ENCODE data around the gene RBM18. TPM values are rescaled to one million over a fixed set of nuclear protein-coding genes. Genes with fewer than 3 reads are reported as not detected.

RBM18 gene
- total RNA-seq, 1 donor from 2014 or later = 16.0 TPM

DNA sequence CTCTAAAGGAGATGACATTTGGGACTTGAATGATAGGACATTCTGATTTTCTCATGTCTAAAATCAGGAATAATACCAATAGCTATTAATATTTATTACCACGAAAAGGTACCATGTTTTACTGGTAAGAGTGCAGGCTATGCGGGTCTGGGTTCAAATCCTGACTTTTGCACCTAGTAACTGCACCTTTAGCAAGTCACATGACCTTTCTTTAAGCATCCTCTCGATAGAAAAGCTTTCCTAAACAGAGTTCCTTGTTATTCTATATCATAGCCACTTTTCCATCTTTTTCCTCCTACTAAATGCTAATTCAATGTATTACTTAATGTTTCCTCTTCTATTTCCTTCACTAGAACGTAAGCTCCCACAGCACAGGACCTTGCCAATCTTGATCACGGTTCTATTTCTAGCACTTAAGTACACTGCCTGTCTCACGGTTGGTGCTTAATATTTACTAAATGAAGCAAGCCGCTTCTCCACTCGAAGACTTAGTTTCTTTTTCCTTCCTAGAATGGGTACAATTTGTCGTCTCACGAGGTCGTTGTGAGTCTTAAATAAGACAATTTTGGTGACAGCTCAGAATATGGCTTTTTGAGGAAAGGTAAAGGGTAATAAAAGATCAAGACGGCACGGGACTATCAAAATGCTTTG is 816 bp downstream of the RBM18 start:
- ATAC-seq (no peak), DNase-seq (ENCODE audit: low spot score) (no peak)
- intact Hi-C loops (cut with DNase I) = no loop called here

DNA sequence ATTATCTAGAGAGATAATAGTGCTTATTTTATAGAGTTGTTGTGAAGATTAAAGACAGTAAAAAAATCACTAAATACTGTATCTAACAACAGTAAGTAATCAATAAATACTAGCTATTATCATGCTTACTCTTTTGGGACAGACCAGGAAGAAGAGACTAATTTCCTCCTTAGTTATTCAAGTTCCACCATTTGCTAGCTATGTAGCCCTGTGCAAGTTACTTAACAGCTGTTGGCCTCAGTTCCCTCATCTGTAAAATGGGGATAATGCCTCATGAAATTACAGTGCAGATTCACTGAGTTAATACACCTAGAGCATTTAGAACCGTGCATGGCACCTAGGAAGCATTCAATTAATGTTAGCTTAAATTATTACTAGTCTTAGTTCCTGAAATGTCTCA is 2.6 kb downstream of the RBM18 start:
- intact Hi-C loops (cut with DNase I) = no loop called here
- no peak for DNase-seq (ENCODE audit: low spot score)
- ATAC-seq = no peak

DNA sequence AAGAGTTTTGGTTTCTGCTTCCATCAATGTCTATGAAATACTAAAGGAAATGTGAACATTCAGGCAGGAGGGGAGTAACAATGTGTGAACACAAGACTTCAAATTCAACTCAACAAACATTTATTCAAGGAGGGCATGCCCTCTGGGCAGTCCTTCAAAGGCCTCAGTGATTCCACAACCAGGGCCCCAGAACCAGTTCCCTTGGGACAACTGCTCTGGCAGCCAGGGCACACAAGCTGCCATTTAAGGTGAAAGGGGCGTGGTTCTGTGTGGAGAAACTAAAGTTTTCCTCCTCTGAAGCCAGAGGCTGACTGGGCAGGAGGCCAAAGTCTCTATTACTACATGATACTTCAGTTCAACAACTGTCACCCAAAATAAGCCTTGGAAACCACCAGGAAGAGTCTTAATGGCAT is 3.2 kb downstream of the RBM18 start:
- intact Hi-C loops (cut with DNase I) = no loop called here
- DNase-seq (ENCODE audit: low spot score) = peak; percentile 79
- ATAC-seq = peak; percentile 69

DNA sequence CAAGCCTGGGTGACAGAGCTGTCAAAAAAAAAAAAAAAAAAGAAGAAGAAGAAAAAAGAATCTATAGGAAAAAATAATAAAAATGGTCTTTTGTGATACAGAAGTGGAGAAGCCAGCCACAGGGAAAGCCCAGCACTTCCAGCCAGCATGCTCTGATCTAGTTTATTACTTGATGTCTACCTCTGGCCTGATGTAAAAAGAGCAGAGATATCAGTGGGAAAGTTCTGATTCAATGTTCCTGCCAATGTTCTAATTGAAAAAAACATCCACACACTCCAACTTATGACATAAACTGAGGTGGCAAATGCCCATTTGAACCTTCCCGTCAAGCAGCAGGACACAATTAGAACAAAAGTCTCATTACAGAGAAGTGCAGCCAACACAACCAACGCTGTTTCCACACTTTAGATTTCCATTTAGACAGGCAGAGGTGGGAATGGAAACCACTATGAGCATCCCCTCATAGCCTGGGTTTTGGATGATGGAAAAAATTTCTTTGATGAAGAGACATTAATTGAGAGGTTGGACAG is 5.7 kb downstream of the RBM18 start:
- intact Hi-C loops (cut with DNase I) = no loop called here
- no peak for DNase-seq (ENCODE audit: low spot score)
- ATAC-seq = no peak

DNA sequence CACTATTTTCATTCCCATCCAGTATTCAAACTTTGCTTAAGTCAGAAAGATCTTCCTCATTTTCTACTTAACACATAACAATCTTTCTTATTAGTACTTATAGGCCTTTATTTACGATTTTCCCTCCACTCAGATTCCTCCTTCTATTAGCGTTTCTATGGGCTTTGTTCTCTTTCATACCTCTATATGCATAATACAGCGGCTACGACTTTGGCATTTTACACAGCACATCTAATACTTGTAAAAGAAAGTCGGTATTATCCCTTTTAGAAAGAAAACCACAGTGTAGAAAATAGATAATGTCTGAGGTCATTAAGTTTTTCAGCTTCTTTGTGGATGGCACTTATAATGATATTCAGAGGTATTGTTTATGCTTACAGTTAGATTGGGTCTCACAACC is 8.4 kb downstream of the RBM18 start:
- no peak for ATAC-seq
- no peak for DNase-seq (ENCODE audit: low spot score)
- intact Hi-C loops (cut with DNase I) = no loop called here

DNA sequence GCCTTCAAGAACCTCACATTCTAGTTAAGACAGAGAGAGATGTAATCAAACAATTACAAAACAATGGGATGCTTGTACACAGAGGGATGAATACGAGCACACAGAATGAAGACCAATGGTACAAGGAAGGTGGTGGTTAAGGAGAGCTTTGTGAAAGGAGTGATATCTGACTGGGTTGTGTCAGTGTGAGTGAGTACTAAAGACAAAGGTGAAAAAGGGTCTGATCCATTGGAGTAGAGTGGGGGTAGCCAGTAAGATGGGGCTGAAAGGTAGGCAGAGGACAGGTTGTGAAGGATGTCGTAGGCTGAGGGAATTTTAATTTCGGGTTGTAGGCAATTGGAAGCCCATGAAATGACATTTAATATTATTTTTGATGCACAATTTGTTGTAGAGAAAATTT is 9.9 kb downstream of the RBM18 start:
- ATAC-seq (no peak), DNase-seq (ENCODE audit: low spot score) (no peak)
- intact Hi-C loops (cut with DNase I) = no loop called here

DNA sequence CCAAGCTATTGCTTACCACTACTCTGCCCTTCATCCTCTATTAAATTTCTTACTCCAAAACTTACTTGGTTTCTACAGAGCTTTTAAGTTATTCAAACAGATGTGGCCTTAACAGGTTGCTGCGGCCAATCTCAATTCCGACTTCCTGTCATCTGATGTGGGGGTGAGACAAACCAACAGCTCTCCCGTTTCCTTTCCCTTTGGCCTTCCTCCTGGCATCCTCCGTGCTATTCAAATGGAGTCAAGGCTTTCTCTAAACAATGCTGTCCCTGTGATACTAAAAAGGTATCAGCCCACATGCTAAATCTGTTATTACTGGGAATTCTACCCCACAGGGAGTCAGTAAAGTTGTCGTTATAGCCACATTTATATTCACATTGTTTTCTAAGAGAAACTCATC is 11.8 kb downstream of the RBM18 start:
- intact Hi-C loops (cut with DNase I) = no loop called here
- DNase-seq (ENCODE audit: low spot score) = no peak
- no peak for ATAC-seq

DNA sequence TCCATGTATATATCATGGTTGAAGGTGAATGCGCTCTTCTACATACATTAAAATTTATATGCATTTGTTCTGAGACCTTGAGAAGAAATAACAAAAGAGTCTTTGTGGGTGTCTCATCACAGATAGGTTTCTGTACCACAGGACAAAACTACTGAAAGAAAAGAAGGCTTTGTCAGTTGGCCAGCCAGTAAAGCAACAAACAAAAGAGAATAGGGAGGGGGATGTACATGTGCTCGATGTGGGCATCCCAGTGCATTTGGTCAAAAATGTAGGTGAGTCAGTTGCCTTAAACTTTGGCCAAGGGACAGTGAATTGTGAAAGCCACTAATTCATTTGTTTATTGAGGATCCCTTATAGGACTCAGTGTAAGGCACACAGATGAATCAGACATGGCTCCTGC is 13.3 kb downstream of the RBM18 start:
- ATAC-seq = no peak

DNA sequence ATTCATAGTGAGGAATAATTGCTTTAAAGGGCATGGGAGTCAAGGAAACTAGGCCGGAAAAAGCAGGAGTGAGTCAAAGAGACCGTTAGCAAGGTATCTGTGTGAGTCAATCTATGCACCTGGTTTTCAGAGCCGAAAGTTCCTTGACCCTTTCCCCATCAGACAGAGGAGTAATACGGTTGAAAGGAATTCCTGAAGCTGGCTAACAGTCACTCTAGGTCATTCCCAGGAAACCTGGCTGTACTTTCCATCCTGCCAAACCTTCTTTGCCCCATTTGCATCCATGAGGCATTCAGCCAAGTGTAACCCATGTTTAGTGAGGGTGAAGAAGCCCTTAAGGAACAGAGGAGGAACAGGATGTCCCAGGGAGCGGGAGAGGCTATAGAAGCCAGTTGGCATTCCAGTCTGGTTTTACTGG is 16.2 kb downstream of the RBM18 start:
- ATAC-seq (no peak), DNase-seq (ENCODE audit: low spot score) (no peak)
- intact Hi-C loops (cut with DNase I) = no loop called here

More for the DNA sequence above, 13.3 kb downstream of the RBM18 start:
- no peak for DNase-seq (ENCODE audit: low spot score)
- intact Hi-C loops (cut with DNase I) = no loop called here

DNA sequence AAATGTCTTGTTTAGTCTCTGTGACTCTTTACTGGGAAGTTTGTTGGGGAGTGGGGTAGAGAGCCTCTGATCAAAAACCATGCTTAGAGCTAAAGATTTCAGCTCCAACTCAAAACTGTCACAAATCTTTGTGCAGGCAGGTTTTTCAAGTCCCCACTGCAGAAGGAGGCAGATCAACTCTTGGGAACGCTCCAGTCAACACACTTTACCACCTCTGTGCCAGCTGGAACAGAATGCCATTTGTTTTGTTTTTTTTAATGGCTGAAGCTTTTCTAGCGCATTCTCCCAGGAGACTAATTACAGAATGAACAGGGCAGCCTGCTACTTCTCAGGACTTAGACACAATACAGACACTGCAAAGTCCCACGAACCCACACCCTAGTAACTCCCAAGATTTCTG is 18.0 kb downstream of the RBM18 start:
- ATAC-seq (no peak), DNase-seq (ENCODE audit: low spot score) (no peak)
- intact Hi-C loops (cut with DNase I) = no loop called here

DNA sequence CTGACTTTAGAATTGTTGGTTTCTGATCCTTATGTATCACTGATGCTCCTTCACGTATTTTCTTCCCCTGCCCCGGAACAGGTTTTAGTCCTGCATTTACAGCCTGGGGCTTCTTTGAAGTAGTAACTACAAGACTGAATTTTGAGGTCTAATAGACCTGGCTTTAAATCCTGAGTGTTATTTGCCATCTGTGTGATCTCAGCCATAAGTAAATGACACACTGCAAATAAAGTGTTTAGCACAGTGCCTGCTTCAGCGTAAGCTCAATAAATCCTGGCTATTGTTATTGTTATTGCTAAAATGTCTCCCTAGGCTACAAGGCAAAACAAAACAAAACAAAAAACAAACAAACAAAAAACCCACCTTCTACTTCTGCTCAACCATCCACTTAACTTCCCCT is 20.3 kb downstream of the RBM18 start:
- ATAC-seq = no peak
- DNase-seq (ENCODE audit: low spot score) = no peak
- intact Hi-C loops (cut with DNase I) = no loop called here

DNA sequence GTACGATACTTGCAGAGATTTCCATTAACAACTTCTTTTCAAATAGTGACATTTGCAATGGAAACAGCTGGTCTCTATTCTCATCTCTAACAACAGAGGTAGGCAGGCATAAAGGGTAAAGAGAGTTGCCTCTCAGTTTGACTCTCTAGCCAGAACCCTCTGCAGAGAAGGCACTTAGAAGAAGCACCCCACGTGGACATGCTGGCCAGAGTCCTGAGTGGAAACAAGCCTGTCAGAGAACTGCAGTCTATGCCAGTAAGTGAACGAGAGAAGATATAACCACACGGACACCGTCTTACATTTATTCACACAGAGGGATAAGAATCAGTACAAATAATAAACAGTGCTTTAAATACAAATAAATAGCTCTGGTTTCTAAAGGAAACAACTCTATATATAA is 24.9 kb downstream of the RBM18 start:
- DNase-seq (ENCODE audit: low spot score) = no peak
- intact Hi-C loops (cut with DNase I) = no loop called here
- ATAC-seq = no peak

DNA sequence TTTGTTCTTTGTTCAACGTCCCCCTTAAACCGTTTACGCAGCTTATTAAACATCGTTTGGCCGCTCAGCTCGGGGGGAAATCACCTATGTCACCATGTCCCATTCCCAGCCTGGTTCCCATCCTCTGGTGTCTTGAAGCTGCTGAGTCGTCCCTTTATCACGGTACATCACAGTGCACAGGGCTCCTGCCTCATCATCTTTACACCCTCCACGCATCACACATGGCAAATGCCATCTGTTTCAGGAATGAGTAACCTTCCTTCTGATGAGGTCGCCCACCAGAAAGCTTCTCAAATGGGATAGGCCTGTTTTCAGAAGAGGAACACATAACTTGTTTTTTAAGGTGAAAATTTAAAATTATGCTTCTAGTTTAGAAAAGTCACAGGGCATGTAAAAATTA is 28.0 kb downstream of the RBM18 start:
- intact Hi-C loops (cut with DNase I) = no loop called here
- no peak for DNase-seq (ENCODE audit: low spot score)
- no peak for ATAC-seq

DNA sequence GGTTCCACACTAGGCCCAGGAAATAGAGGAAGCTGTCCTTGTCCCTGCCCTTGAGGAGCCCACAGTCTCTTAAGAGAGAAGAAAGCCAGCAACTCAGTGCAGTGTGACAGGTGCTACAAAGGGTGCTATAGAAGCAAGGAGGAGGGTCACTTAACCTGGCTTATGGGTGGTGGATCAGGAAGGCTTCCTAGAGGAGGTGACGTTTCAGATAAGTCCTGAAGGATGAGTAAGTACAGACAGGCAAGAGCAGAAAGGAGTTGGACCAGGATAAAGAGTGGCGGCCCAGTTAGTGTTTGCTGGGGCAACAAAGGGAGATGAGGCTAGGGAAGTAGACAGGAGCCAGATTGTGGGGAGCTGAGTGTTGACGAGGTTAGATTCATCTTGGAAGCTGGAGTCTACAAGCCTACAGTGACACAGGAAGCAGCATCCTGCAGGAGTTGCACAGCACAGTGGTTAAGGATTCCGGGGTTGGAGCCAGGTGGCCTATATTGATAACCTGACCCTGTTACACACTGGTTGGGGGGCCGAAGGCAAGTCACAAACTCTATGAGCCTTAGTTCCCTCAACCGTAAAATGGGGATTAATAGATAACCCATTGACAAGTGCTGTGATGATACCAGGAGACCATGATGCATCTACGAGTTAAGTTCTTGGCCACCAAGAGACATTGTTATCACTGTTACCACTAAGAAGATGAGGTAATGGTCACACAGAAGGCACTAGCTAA is 30.5 kb downstream of the RBM18 start:
- no peak for ATAC-seq
- intact Hi-C loops (cut with DNase I) = no loop called here
- peak; percentile 21 for DNase-seq (ENCODE audit: low spot score)

DNA sequence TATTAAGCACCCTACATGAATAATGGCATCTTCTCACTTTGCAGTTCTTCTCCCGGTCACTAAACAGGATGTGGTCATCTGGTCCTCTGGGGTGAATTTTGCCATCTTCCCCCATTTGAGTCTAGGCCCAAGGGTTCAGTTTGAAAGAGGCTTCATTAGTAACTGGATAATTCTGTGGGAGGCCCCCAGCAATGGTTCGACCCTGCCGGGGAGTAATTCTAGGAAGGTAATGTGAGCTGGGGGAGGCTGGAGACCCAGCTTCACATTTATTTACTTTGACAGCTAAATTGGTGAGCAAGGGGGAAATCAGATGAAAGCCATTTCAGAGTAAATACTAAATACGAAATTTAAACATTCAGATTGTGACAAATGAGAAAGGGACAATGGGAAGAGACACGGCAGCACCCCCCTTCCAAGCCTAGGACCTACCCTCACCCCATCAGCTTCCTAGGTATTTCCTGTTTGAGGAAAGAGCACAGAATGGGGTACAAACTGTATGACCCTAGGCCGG is 31.8 kb downstream of the RBM18 start:
- ATAC-seq = no peak
- no peak for DNase-seq (ENCODE audit: low spot score)
- intact Hi-C loops (cut with DNase I) = no loop called here

DNA sequence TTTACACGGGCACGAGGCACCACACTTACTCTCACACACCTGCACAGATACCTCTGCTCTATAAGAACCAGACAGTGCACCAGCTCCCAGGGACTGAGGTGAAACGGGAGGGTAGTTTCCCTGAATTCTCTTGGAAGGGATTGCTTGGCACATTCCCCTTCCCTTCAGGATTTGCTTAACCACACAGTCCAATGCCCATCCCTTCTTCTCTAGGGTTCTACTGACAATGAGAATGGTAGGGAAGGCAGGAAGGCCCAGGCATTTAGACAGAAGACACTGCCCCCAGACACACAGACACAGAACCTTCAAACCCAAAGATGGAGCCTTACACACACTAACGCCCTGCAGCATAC is 35.2 kb downstream of the RBM18 start:
- intact Hi-C loops (cut with DNase I) = no loop called here
- DNase-seq (ENCODE audit: low spot score) = peak; percentile 8
- no peak for ATAC-seq

DNA sequence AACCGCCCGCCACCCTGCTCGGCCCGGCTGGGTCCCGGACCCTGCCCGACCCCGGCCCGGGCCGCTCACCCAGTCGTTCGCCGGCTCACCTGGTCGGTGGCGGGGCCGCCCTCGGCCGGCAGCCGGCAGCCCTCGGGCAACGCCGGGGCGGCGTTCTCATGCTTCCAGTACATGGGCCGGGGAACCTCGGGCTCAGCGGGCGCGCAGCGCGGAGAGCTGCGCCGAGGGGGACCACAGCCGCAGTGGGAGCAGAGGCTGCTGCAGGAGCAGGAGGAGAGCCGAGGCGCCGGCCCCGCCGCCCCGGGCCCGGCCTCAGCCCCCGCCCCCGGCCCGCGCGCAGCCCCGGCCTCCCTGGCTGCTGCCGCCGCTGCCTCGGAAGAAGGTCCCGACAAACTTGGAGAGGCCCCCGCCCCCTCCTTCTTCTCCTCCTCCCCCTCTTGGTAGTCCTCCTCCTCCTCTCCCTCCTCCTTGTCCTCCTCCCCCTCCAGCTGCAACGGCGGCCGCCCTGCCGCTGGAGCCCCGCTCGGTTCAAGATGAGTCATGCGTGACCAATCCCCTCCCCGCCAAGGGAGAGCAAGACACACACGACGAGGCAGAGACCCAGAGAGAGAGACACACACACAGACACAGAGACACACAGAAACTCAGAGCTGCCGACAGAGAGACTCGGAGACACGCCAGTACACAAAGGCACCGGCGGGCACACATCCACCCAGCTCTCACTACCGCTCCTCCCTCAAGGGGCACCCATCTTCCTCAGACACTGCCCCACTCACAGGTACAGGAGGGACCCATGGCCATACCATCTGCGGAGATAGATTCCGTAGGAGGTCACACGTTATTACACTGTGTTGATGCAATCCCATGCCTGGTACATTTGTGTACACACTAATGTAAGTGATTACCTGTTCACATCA is 35.8 kb downstream of the RBM18 start, which contains the start of gene LHX6:
LHX6 (minus strand) TSS at position 390 of the 917 bp plus-strand sequence; CDS start at position 173, 217 bp downstream.
- intact Hi-C loops (cut with DNase I) = no loop called here
- DNase-seq (ENCODE audit: low spot score) (peak; percentile 36), ATAC-seq (no peak)

DNA sequence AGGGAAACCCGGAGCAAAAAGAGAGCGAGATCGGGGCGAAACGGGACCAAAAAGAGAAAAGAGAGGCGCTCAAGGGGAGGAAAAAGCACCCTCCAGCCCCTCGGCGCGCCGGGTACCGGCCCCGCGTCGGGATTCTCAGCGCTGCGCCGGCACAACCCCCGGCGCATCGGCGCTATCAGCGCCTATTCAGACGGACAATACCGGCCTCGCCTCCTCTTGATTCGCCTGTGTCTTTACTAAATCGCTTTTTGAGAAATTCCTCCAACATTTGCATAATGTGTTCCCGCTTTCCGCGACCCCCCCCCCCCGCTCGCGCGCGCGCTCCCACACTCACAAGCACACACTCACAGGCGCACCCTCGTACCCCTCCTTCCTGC is 36.5 kb downstream of the RBM18 start:
- DNase-seq (ENCODE audit: low spot score) (peak; percentile 30), ATAC-seq (no peak)
- intact Hi-C loops (cut with DNase I) = no loop called here

DNA sequence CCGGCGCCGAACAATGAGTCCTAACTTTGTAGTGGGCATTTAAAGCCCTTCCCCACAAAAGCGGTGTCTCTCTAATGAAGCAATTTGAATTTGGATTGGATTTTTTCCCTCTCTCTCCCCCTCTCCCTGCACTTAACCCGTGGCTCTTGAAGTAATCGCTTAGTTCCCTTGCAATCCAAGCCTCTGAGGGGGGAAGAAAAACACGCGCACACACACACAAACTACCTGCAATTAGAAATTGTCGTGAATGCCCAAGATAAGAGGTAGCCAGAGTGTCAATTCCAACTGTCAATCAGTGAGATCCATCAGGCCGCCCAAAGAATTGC is 37.1 kb downstream of the RBM18 start:
- DNase-seq (ENCODE audit: low spot score) = no peak
- no peak for ATAC-seq
- intact Hi-C loops (cut with DNase I) = no loop called here

Measured in sciatic nerve (tissue), 2 donors.